Gastrocnemius medialis (tissue), 4 donors: ENCODE data around the gene NUP107. TPM values are rescaled to one million over a fixed set of nuclear protein-coding genes. Genes with fewer than 3 reads are reported as not detected.

ENCODE experiments used
- ATAC-seq, 2 donors: fragments of 150-250 bp; one replicate each; pipeline ENCODE4 v1.9.1; 2016
- DNase-seq, 2 donors: peaks; one replicate each; pipeline ENCODE4 v3.0.0-alpha.2; 2019
- H3K27ac ChIP-seq, 4 donors: fragments of 200-600 bp; sonication (generic); 1 replicate in 1 of 4; 2 replicates in 3 of 4; pipeline ENCODE4 v1.5.1; 2016 to 2018; ENCODE audit warnings: mild to moderate bottlenecking in 2 of 4, moderate library complexity in 1 of 4
- H3K27me3 ChIP-seq, 3 donors: fragments of 200-600 bp; sonication (generic) in 2 of 3; 1 replicate in 1 of 3; 2 replicates in 2 of 3; pipeline versions ENCODE4 v1.5.1 to v1.6.0; 2016 to 2019; ENCODE audit warnings: mild to moderate bottlenecking in 1 of 3, moderate library complexity in 1 of 3
- H3K36me3 ChIP-seq, 2 donors: fragments of 200-600 bp; sonication (generic) in 1 of 2; one replicate each; pipeline ENCODE4 v1.5.1; 2017 to 2018
- H3K4me1 ChIP-seq, 2 donors: fragments of 200-600 bp; sonication (generic) in 1 of 2; one replicate each; pipeline ENCODE4 v1.5.1; 2016 to 2017; ENCODE audit warnings: mild to moderate bottlenecking in 2 of 2
- H3K4me3 ChIP-seq, 4 donors: fragments of 200-600 bp; sonication (generic) in 3 of 4; 1 replicate in 1 of 4; 2 replicates in 3 of 4; pipeline ENCODE4 v1.5.1; 2016 to 2019; ENCODE audit warnings: mild to moderate bottlenecking in 2 of 4
- H3K9me3 ChIP-seq, 3 donors: fragments of 200-600 bp; sonication (generic) in 2 of 3; 1 replicate in 1 of 3; 2 replicates in 2 of 3; pipeline ENCODE4 v1.5.1; 2016 to 2019
- POLR2A ChIP-seq, 2 donors: fragments of 450-650 bp; IDR thresholded peaks; one replicate each; pipeline ENCODE4 v1.6.1; 2017; ENCODE audit warnings: antibody characterized with exemption in 2 of 2, mild to moderate bottlenecking in 2 of 2, moderate library complexity in 2 of 2
- in situ Hi-C, 4 donors: fragments of 200-750 bp; cut with MboI; loops; one replicate each; pipeline versions ENCODE4 v1.15.0 to v1.8.0; 2017; ENCODE audit warnings: low sequenced_read_pairs in 4 of 4
- intact Hi-C: fragments of 100-400 bp; cut with DNase I; formaldehyde crosslinking; loops from one replicate; pipeline ENCODE4 v1.15.1; 2023; ENCODE audit warnings: low total_unique reads
- total RNA-seq, 4 donors: library from RNA; depleted of rRNA; stranded (reverse); fragments of >200 nt; gene quantifications; one replicate each; pipeline versions ENCODE4 v1.1.0 to v1.2.3, GENCODE V29; 2016
- TF ChIP-seq, protein P1 (sequence below), 5 experiments: fragments of 450-650 bp in 3 of 5; fragments of 200-600 bp in 2 of 5; sonication (generic) in 2 of 5; IDR thresholded peaks in 4 of 5; conservative IDR thresholded peaks in 1 of 5; 1 replicate in 4 of 5; 2 replicates in 1 of 5; pipeline ENCODE4 v1.5.1; 2016 to 2019; ENCODE audit warnings: antibody characterized with exemption in 5 of 5, mild to moderate bottlenecking in 3 of 5, moderate library complexity in 3 of 5

NUP107 gene
- total RNA-seq, 4 donors from 2014 or later, result 13.0 to 43.1 (median 25.9) TPM

- Histone ChIP-seq H3K36me3 (no peaks in the 10 kb centered on the region), H3K27ac (no peak overlapping the region), H3K4me1 (no peaks in the 10 kb centered on the region), H3K4me3 (no peak overlapping the region), H3K9me3 (no peaks in the 10 kb centered on the region), H3K27me3 (no peaks in the 10 kb centered on the region)
- intact Hi-C loops, result no loop called here
- DNase-seq (no peak), ATAC-seq (no peak)
- in situ Hi-C loops, result no loop called here
- TF ChIP-seq, protein P1, sequence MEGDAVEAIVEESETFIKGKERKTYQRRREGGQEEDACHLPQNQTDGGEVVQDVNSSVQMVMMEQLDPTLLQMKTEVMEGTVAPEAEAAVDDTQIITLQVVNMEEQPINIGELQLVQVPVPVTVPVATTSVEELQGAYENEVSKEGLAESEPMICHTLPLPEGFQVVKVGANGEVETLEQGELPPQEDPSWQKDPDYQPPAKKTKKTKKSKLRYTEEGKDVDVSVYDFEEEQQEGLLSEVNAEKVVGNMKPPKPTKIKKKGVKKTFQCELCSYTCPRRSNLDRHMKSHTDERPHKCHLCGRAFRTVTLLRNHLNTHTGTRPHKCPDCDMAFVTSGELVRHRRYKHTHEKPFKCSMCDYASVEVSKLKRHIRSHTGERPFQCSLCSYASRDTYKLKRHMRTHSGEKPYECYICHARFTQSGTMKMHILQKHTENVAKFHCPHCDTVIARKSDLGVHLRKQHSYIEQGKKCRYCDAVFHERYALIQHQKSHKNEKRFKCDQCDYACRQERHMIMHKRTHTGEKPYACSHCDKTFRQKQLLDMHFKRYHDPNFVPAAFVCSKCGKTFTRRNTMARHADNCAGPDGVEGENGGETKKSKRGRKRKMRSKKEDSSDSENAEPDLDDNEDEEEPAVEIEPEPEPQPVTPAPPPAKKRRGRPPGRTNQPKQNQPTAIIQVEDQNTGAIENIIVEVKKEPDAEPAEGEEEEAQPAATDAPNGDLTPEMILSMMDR (IDR thresholded peaks at IDR 0.05 in 4 of 5, conservative IDR thresholded peaks at IDR 0.05 in 1 of 5), result no peak
- TF ChIP-seq POLR2A (IDR thresholded peaks at IDR 0.05), result no peak
Observed at GRCh38 chr12:68792952-68793351, 106.2 kb downstream of the NUP107 start.

DNA sequence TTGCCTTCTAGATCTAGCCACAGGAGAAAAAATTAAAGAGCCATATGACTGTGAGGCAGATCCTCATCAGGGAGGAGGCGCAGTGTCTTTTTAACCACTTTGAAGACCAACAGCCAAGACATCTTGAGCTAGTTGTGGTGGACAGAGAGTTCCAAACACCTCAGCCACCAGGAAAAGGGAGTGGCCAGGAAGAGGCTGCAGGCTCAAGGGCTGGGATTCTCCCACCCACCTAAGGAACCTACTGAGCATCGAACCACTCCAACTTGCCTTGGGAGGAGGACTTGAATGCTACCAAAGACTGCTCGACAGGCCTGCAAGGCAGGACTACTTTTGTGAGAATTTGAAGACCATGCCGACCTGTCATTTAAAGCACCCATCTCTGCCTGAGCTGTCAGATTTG is 106.7 kb downstream of the NUP107 start:
- H3K9me3 ChIP-seq, result no peaks in the 10 kb centered on the region
- no peaks in the 10 kb centered on the region for H3K36me3 ChIP-seq
- in situ Hi-C loops, result no loop called here
- H3K4me3 ChIP-seq, result no peak overlapping the region
- TF ChIP-seq, protein P1 (IDR thresholded peaks at IDR 0.05 in 4 of 5, conservative IDR thresholded peaks at IDR 0.05 in 1 of 5), result no peak
- no peak for TF ChIP-seq POLR2A (IDR thresholded peaks at IDR 0.05)
- DNase-seq (no peak), ATAC-seq (no peak)
- no peak overlapping the region for H3K27ac ChIP-seq
- no peaks in the 10 kb centered on the region for H3K27me3 ChIP-seq
- intact Hi-C loops, result no loop called here
- no peaks in the 10 kb centered on the region for H3K4me1 ChIP-seq

- in situ Hi-C loops, result no loop called here
- no peak for ATAC-seq
- Histone ChIP-seq H3K27me3 (no peaks in the 10 kb centered on the region), H3K4me3 (no peak overlapping the region), H3K9me3 (no peaks in the 10 kb centered on the region), H3K4me1 (no peaks in the 10 kb centered on the region), H3K36me3 (no peaks in the 10 kb centered on the region), H3K27ac (no peak overlapping the region)
- DNase-seq, result no peak
- TF ChIP-seq, protein P1 (IDR thresholded peaks at IDR 0.05 in 4 of 5, conservative IDR thresholded peaks at IDR 0.05 in 1 of 5), result no peak
- TF ChIP-seq POLR2A (IDR thresholded peaks at IDR 0.05), result no peak
- intact Hi-C loops, result no loop called here
Observed at GRCh38 chr12:68793975-68794652, 107.3 kb downstream of the NUP107 start.

DNA sequence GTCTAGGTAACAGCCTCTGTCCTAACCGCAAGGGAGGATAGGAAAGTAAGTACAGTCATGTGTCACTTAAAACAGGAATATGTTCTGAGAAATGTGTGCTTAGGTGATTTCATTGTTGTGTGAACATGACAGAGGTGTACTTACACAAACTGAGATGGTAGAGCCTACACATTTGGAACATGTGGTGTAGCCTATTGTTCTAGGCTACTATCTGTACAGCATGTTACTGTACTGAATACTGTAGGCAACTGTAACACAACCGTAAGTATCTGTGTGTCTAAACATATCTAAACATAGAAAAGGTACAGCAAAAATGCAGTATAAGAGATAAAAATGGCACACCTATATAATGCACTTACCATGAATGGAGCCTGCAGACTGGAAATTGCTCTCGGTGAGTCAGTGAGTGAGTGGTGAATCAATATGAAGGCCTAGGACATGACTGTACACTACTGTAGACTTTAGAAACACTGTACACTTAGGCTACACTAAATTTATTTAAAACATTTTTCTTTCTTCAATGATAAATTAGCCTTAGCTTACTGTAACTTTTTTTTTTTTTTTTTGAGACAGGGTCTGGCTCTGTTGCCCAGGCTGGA is 108.0 kb downstream of the NUP107 start:
- Histone ChIP-seq H3K9me3 (no peaks in the 10 kb centered on the region), H3K27ac (no peak overlapping the region), H3K4me3 (no peak overlapping the region), H3K4me1 (no peaks in the 10 kb centered on the region), H3K27me3 (no peaks in the 10 kb centered on the region), H3K36me3 (no peaks in the 10 kb centered on the region)
- in situ Hi-C loops (no loop called here), intact Hi-C loops (no loop called here)
- ATAC-seq (no peak), DNase-seq (no peak)
- no peak for TF ChIP-seq POLR2A (IDR thresholded peaks at IDR 0.05)
- TF ChIP-seq, protein P1 (IDR thresholded peaks at IDR 0.05 in 4 of 5, conservative IDR thresholded peaks at IDR 0.05 in 1 of 5), result no peak

Other genes starting within 250 kb of the NUP107 start
- gene RAP1B, start 76.1 kb upstream of the NUP107 start, total RNA-seq, result 10 to 100 TPM; 58.4 to 93.8 (median 71.9) TPM
- gene SLC35E3, start 59.2 kb downstream of the NUP107 start, total RNA-seq, result 1 to 10 TPM in 3 of 4 donors, under 1 TPM in 1; 0.92 to 2.7 (median 1.6) TPM
- 10 to 100 TPM; 61.6 to 92.2 (median 70.0) TPM for gene MDM2, start 121.2 kb downstream of the NUP107 start, total RNA-seq
- 10 to 100 TPM; 12.9 to 78.4 (median 18.6) TPM for gene CPM, start 246.2 kb downstream of the NUP107 start, total RNA-seq